Measurements from ENCODE around the gene MED15. TPM values are rescaled to one million over a fixed set of nuclear protein-coding genes. Genes with fewer than 3 reads are reported as not detected.
A peak's percentile ranks its signal among the peaks of the same experiment; 100 is the strongest.

Gene MED15
- total RNA-seq, 1 donor: 44.2 TPM

GRCh38 chr22:20514658-20515406 lies 7.4 kb downstream of the MED15 start:
- peak; percentile 83 for DNase-seq (ENCODE audit: low read depth)
- H3K4me3 ChIP-seq (ENCODE audit: low read depth, low read length): no peak overlapping the region
- TF ChIP-seq, protein P1, sequence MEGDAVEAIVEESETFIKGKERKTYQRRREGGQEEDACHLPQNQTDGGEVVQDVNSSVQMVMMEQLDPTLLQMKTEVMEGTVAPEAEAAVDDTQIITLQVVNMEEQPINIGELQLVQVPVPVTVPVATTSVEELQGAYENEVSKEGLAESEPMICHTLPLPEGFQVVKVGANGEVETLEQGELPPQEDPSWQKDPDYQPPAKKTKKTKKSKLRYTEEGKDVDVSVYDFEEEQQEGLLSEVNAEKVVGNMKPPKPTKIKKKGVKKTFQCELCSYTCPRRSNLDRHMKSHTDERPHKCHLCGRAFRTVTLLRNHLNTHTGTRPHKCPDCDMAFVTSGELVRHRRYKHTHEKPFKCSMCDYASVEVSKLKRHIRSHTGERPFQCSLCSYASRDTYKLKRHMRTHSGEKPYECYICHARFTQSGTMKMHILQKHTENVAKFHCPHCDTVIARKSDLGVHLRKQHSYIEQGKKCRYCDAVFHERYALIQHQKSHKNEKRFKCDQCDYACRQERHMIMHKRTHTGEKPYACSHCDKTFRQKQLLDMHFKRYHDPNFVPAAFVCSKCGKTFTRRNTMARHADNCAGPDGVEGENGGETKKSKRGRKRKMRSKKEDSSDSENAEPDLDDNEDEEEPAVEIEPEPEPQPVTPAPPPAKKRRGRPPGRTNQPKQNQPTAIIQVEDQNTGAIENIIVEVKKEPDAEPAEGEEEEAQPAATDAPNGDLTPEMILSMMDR (IDR thresholded peaks at IDR 0.05; ENCODE audit: insufficient read depth, low read length): no peak

DNA sequence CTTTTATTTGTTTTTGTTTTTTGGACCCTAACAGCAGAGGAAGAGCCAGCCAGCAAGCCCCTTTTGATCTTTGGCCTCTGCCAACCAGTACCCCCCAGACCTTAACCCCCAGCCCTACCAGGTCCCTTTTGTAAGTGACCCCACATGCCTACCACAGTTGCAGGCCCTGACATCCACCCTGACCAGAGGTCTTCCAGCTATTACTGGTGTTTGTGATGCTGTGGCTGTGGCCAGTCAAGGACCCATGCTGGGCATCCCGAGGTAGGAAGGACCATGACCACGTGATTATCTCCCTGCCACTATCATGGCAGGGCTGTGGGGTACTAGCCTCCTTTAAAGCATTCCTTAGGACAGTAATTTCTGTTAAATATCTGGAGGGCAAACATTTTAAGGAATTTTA lies 9.0 kb downstream of the MED15 start:
- TF ChIP-seq, protein P1 (IDR thresholded peaks at IDR 0.05; ENCODE audit: insufficient read depth, low read length): no peak
- DNase-seq (ENCODE audit: low read depth): no peak
- no peak overlapping the region for H3K4me3 ChIP-seq (ENCODE audit: low read depth, low read length)

DNA sequence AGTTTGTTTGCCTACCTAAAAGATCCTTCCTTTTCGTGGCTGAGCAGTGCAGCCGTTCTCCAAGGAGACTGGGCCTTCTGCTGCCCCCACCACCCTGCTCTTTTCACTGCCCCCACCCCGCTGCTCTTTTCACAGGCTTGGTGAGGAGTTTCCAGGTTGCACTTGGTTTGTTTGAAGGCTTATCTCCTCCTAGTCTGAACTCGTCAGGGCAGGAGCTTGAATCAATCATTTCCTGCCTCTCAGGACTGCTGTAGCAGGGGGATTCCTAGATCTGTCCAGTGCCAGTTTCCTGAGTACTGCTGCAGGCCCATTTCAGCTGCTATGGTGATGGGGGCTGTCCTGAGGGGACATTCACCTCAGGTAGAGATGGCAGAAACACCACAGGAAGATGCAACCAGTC lies 10.0 kb downstream of the MED15 start:
- TF ChIP-seq, protein P1 (IDR thresholded peaks at IDR 0.05; ENCODE audit: insufficient read depth, low read length): no peak
- no peak for DNase-seq (ENCODE audit: low read depth)
- H3K4me3 ChIP-seq (ENCODE audit: low read depth, low read length): no peak overlapping the region

GRCh38 chr22:20517841-20518592 lies 10.6 kb downstream of the MED15 start:
- DNase-seq (ENCODE audit: low read depth): no peak
- TF ChIP-seq, protein P1 (IDR thresholded peaks at IDR 0.05; ENCODE audit: insufficient read depth, low read length): no peak
- no peak overlapping the region for H3K4me3 ChIP-seq (ENCODE audit: low read depth, low read length)

DNA sequence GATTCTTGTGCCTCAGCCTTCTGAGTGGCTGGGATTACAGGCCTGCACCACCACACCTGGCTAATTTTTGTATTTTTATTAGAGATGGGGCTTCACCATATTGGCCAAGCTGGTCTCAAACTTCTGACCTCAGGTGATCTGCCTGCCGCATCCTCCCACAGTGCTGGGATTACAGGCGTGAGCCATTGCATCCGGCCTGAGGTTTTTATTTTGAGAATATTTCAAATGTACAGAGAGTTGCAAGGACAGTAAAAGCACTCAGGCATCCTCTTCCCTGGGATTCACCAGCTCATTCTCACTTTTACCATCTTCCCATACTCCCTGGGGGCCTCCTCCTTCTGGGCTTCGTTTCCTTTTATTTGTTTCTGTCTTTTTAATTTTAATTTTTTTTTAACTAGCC lies 12.1 kb downstream of the MED15 start:
- TF ChIP-seq, protein P1 (IDR thresholded peaks at IDR 0.05; ENCODE audit: insufficient read depth, low read length): no peak
- no peak for DNase-seq (ENCODE audit: low read depth)

DNA sequence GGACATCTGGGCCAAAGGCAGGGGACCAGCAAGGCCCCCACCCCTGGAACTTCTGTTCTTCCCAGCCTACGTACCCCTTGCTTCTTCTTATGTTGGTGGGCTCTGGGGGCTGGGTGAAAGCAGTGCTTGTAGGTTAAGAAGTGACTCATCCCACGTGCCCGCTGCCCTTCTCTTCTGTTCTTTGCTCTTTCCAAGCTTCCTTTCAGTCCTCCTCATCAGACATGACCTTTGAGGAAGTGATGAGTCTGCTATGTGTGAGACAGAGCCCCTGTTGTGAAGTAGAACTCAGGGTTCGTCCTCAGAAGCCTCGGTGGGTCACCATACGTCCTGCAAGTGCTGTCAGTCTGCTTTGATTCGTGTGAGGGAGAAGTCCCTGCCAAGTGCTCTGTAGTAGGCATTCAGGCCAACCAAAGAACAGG lies 12.7 kb downstream of the MED15 start:
- TF ChIP-seq, protein P1 (IDR thresholded peaks at IDR 0.05; ENCODE audit: insufficient read depth, low read length): no peak
- no peak for DNase-seq (ENCODE audit: low read depth)

More for the DNA sequence above, 12.1 kb downstream of the MED15 start:
- H3K4me3 ChIP-seq (ENCODE audit: low read depth, low read length): no peak overlapping the region

More for the DNA sequence above, 12.7 kb downstream of the MED15 start:
- H3K4me3 ChIP-seq (ENCODE audit: low read depth, low read length): no peak overlapping the region

Data from fibroblast of the aortic adventitia (primary cell).